Loucy (cell line): ENCODE measurements around the gene MYT1.

ENCODE experiments used
- H2AFZ ChIP-seq: fragments of 200-600 bp; sonication (generic); 2 replicates; pipeline ENCODE4 v1.6.0; 2016; ENCODE audit warnings: antibody characterized with exemption, mild to moderate bottlenecking, low read length, moderate library complexity
- H3F3A ChIP-seq: fragments of 200-600 bp; 2 replicates; pipeline ENCODE4 v1.6.0; 2016; ENCODE audit warnings: antibody characterized with exemption, low read depth, mild to moderate bottlenecking
- H3K27me3 ChIP-seq: fragments of 200-600 bp; sonication (generic); 2 replicates; pipeline ENCODE4 v1.6.1; 2014; ENCODE audit warnings: low read length, mild to moderate bottlenecking; ENCODE audit not compliant: insufficient read depth, poor library complexity, severe bottlenecking
- H3K36me3 ChIP-seq: fragments of 200-600 bp; sonication (generic); 2 replicates; pipeline ENCODE4 v1.6.1; 2016; ENCODE audit warnings: low read length; ENCODE audit not compliant: insufficient read depth
- H3K4me1 ChIP-seq: fragments of 200-600 bp; sonication (generic); 2 replicates; pipeline ENCODE4 v1.5.1; 2014; ENCODE audit warnings: low read length, mild to moderate bottlenecking; ENCODE audit not compliant: insufficient read depth, poor library complexity, severe bottlenecking
- H3K4me2 ChIP-seq: fragments of 200-600 bp; sonication (generic); 2 replicates; pipeline ENCODE4 v1.6.0; 2014; ENCODE audit warnings: antibody characterized with exemption, low read length, low read depth, mild to moderate bottlenecking; ENCODE audit not compliant: poor library complexity, severe bottlenecking
- H3K4me3 ChIP-seq: fragments of 200-600 bp; sonication (generic); 2 replicates; pipeline ENCODE4 v1.5.1; 2014; ENCODE audit warnings: low read length, mild to moderate bottlenecking, mixed read lengths; ENCODE audit not compliant: poor library complexity, severe bottlenecking
- H3K79me2 ChIP-seq: fragments of 200-600 bp; sonication (generic); 2 replicates; pipeline ENCODE4 v1.6.1; 2014; ENCODE audit warnings: low read length; ENCODE audit not compliant: insufficient read depth
- H3K9ac ChIP-seq: fragments of 200-600 bp; sonication (generic); 2 replicates; pipeline ENCODE4 v1.6.0; 2014; ENCODE audit warnings: mild to moderate bottlenecking, low read depth, low read length, moderate library complexity; ENCODE audit not compliant: poor library complexity, severe bottlenecking
- H3K9me2 ChIP-seq: fragments of 200-600 bp; sonication (generic); replicated peaks from 2 replicates; pipeline ENCODE4 v1.6.1; 2016; ENCODE audit warnings: low read depth, low read length, mixed read lengths
- H3K9me3 ChIP-seq: fragments of 200-600 bp; sonication (generic); 2 replicates; pipeline ENCODE4 v1.6.1; 2014; ENCODE audit warnings: mild to moderate bottlenecking, antibody characterized with exemption, low read length, low read depth; ENCODE audit not compliant: insufficient read depth
- H4K20me1 ChIP-seq: fragments of 200-600 bp; sonication (generic); 2 replicates; pipeline ENCODE4 v1.6.0; 2014; ENCODE audit warnings: antibody characterized with exemption, low read length, mild to moderate bottlenecking; ENCODE audit not compliant: insufficient read depth, poor library complexity, severe bottlenecking
- EZH2phosphoT487 ChIP-seq: fragments of 200-600 bp; IDR thresholded peaks from 2 replicates; pipeline ENCODE4 v1.6.1; 2018; ENCODE audit warnings: antibody characterized with exemption, mild to moderate bottlenecking, moderate library complexity, borderline replicate concordance
- TF ChIP-seq, protein P1 (sequence below): fragments of 200-600 bp; sonication (generic); conservative IDR thresholded peaks from 2 replicates; pipeline ENCODE4 v1.5.1; 2014; ENCODE audit warnings: mild to moderate bottlenecking, antibody characterized with exemption, low read length

Gene MYT1

DNA sequence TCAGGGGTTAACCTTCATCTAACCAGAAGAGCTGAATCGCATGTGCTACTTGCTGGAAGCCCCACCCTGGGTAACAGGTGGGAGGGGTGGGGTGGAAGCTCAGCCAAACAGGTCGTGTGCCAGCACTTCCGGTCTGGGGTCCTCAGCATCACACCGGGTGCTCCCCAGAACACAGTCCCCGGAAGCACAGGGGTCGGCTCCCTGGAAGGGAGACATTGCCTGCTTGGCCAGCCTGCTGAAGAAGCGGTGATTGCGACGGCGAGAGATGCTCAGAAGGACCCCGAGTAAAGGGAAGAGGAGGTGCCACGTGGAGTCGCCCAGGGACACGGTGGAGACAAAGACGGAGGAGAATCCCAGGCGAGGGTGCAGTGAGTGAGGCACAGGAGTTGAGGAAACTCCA is 36.5 kb downstream of the MYT1 start:
- H3K4me3 ChIP-seq = no peak overlapping the region
- TF ChIP-seq, protein P1, sequence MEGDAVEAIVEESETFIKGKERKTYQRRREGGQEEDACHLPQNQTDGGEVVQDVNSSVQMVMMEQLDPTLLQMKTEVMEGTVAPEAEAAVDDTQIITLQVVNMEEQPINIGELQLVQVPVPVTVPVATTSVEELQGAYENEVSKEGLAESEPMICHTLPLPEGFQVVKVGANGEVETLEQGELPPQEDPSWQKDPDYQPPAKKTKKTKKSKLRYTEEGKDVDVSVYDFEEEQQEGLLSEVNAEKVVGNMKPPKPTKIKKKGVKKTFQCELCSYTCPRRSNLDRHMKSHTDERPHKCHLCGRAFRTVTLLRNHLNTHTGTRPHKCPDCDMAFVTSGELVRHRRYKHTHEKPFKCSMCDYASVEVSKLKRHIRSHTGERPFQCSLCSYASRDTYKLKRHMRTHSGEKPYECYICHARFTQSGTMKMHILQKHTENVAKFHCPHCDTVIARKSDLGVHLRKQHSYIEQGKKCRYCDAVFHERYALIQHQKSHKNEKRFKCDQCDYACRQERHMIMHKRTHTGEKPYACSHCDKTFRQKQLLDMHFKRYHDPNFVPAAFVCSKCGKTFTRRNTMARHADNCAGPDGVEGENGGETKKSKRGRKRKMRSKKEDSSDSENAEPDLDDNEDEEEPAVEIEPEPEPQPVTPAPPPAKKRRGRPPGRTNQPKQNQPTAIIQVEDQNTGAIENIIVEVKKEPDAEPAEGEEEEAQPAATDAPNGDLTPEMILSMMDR = no peak
- no peak for TF ChIP-seq EZH2phosphoT487

DNA sequence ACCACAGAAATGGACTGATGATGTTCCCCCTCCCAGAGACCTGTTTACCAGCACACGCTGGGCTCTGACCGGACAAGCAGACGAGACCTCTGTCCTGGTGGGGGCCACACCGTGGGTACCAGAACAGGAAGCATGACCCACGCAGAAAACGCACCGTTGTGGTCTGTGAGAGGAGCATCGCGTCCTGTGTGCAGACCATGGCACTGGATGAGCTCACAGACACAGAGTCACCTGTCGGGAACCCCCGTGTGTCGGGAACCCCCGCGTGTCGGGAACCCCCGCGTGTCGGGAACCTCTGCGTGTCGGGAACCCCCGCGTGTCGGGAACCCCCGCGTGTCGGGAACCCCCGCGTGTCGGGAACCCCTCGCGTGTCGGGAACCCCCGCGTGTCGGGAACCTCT is 37.4 kb downstream of the MYT1 start:
- no peaks in the 10 kb centered on the region for H4K20me1 ChIP-seq
- no peak overlapping the region for H3K4me3 ChIP-seq
- H2AFZ ChIP-seq = no peak overlapping the region
- no peak for TF ChIP-seq EZH2phosphoT487
- TF ChIP-seq, protein P1 = no peak
- no peaks in the 10 kb centered on the region for H3F3A ChIP-seq
- H3K79me2 ChIP-seq = no peaks in the 10 kb centered on the region
- no peaks in the 10 kb centered on the region for H3K27me3 ChIP-seq
- no peaks in the 10 kb centered on the region for H3K36me3 ChIP-seq
- H3K9me2 ChIP-seq = no peaks in the 10 kb centered on the region
- H3K4me2 ChIP-seq = no peak overlapping the region
- H3K9me3 ChIP-seq = peaks cover 50% of the 10 kb centered on the region; the same call in 1 of the 2 replicates
- H3K9ac ChIP-seq = no peak overlapping the region
- no peaks in the 10 kb centered on the region for H3K4me1 ChIP-seq

More for the DNA sequence above, 36.5 kb downstream of the MYT1 start:
- no peaks in the 10 kb centered on the region for H3F3A ChIP-seq
- H3K9me2 ChIP-seq = no peaks in the 10 kb centered on the region
- no peaks in the 10 kb centered on the region for H3K36me3 ChIP-seq
- H2AFZ ChIP-seq = no peak overlapping the region
- H3K9me3 ChIP-seq = peaks cover 45% of the 10 kb centered on the region; the same call in 1 of the 2 replicates
- no peak overlapping the region for H3K4me2 ChIP-seq
- no peaks in the 10 kb centered on the region for H3K27me3 ChIP-seq
- H4K20me1 ChIP-seq = no peaks in the 10 kb centered on the region
- no peaks in the 10 kb centered on the region for H3K4me1 ChIP-seq
- no peaks in the 10 kb centered on the region for H3K79me2 ChIP-seq
- H3K9ac ChIP-seq = no peak overlapping the region

DNA sequence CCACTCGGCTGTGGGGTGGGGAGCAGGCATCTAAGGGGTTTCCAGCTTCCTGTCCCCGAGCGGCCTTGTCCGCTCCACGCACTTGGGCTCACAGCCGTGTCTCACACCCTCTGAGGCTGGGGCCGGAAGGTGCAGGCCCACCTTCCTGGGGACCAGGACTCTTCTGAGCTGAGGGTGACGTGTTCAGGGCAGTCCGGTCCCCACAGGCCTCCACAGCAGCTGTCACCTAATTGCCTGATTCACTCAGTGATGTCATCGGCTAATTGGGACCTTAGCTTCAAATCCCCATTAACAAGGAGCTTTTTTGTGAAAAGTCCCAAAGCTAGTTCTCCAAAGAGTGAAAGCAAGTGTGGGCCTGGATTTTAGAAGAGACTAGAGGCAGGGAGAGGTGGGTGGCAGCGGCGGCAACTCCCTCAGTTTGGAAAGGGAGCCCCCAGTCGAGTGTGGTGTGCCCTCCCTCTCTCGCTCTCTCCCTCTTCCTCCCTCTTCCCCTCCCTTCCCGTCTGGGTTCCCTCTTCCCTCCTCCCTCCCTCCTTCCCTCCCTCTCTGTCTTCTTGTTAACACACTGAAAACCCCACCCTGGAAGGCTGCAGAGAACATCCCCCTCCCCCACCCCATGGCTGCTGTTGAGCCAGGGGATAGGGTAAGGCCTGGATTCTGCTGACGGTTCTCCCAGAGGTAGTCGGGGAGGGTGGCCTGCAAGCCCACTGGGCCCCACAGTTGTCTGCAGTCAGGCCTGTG is 39.0 kb downstream of the MYT1 start:
- H2AFZ ChIP-seq = no peak overlapping the region
- no peaks in the 10 kb centered on the region for H3K36me3 ChIP-seq
- H3K4me1 ChIP-seq = no peaks in the 10 kb centered on the region
- no peaks in the 10 kb centered on the region for H3K9me2 ChIP-seq
- H3K4me2 ChIP-seq = no peak overlapping the region
- H3K9ac ChIP-seq = no peak overlapping the region
- peaks cover 42% of the 10 kb centered on the region; the same call in 1 of the 2 replicates for H3K9me3 ChIP-seq
- H4K20me1 ChIP-seq = no peaks in the 10 kb centered on the region
- H3K4me3 ChIP-seq = no peak overlapping the region
- no peaks in the 10 kb centered on the region for H3F3A ChIP-seq
- no peaks in the 10 kb centered on the region for H3K79me2 ChIP-seq
- TF ChIP-seq, protein P1 = no peak
- TF ChIP-seq EZH2phosphoT487 = no peak
- H3K27me3 ChIP-seq = no peaks in the 10 kb centered on the region
